NCI-H2029 (cell line): ENCODE data around the gene ATP6V0D1.
"Not testable (repeated sequence)": the region's sequence is repeated elsewhere in the genome, so short reads cannot be mapped to it uniquely, and the experiment has no call there.

Experiments used
- DNase-seq: peaks from one replicate; lab custom pipeline; 2025; lab: John Stamatoyannopoulos, UW

Gene ATP6V0D1

GRCh38 chr16:67428146-67428731 lies 52.7 kb downstream of the ATP6V0D1 start:
- peak; percentile 41 for DNase-seq

GRCh38 chr16:67426950-67427349 lies 54.0 kb downstream of the ATP6V0D1 start:
- no peak for DNase-seq

GRCh38 chr16:67426022-67426421 lies 54.9 kb downstream of the ATP6V0D1 start:
- no peak for DNase-seq

- no peak for DNase-seq
Measured at GRCh38 chr16:67425580-67425979, 55.4 kb downstream of the ATP6V0D1 start.

- no peak for DNase-seq
Measured at GRCh38 chr16:67425061-67425460, 55.9 kb downstream of the ATP6V0D1 start.

- DNase-seq: no peak
Measured at GRCh38 chr16:67424261-67424615, 56.7 kb downstream of the ATP6V0D1 start.

- DNase-seq: no peak
Measured at GRCh38 chr16:67423611-67424260, 57.2 kb downstream of the ATP6V0D1 start.

GRCh38 chr16:67423015-67423414 lies 57.9 kb downstream of the ATP6V0D1 start:
- DNase-seq: no peak

- no peak for DNase-seq
Measured at GRCh38 chr16:67421030-67421429, 59.9 kb downstream of the ATP6V0D1 start.

GRCh38 chr16:67419931-67420330 lies 61.0 kb downstream of the ATP6V0D1 start:
- no peak for DNase-seq

GRCh38 chr16:67419502-67419901 lies 61.5 kb downstream of the ATP6V0D1 start:
- no peak for DNase-seq

GRCh38 chr16:67417333-67418061 lies 63.5 kb downstream of the ATP6V0D1 start:
- DNase-seq: no peak

- DNase-seq: no peak
Measured at GRCh38 chr16:67415872-67416793, 64.8 kb downstream of the ATP6V0D1 start, which contains the start of gene ZDHHC1. Gene ZDHHC1, minus strand, starts transcription at chr16:67416477. Its CDS starts 8,702 bp downstream, at chr16:67407775.

GRCh38 chr16:67415421-67415820 lies 65.5 kb downstream of the ATP6V0D1 start:
- DNase-seq: not testable (repeated sequence)

- DNase-seq: no peak
Measured at GRCh38 chr16:67413978-67414911, 66.7 kb downstream of the ATP6V0D1 start.

GRCh38 chr16:67412294-67412693 lies 68.7 kb downstream of the ATP6V0D1 start:
- no peak for DNase-seq

GRCh38 chr16:67411339-67411738 lies 69.6 kb downstream of the ATP6V0D1 start:
- DNase-seq: no peak

- no peak for DNase-seq
Measured at GRCh38 chr16:67409631-67410030, 71.3 kb downstream of the ATP6V0D1 start.

- DNase-seq: no peak
Measured at GRCh38 chr16:67407788-67408452, 73.0 kb downstream of the ATP6V0D1 start.

GRCh38 chr16:67407176-67407787 lies 73.7 kb downstream of the ATP6V0D1 start:
- no peak for DNase-seq
